K562 treated with DMSO at 1 percent for 4 hours (cell line): ENCODE results near the gene TRIM64. TPM values are rescaled to one million over a fixed set of nuclear protein-coding genes. Genes with fewer than 3 reads are reported as not detected.

Experiments
- total RNA-seq: library from RNA; unstranded; fragments of 300-600 nt; gene quantifications from 2 replicates; pipeline ENCODE4 v1.2.3, GENCODE V29; 2022; ENCODE audit not compliant: insufficient read depth

TRIM64 gene, protein sequence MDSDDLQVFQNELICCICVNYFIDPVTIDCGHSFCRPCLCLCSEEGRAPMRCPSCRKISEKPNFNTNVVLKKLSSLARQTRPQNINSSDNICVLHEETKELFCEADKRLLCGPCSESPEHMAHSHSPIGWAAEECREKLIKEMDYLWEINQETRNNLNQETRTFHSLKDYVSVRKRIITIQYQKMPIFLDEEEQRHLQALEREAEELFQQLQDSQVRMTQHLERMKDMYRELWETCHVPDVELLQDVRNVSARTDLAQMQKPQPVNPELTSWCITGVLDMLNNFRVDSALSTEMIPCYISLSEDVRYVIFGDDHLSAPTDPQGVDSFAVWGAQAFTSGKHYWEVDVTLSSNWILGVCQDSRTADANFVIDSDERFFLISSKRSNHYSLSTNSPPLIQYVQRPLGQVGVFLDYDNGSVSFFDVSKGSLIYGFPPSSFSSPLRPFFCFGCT
- total RNA-seq = not detected in 2 replicates

DNA sequence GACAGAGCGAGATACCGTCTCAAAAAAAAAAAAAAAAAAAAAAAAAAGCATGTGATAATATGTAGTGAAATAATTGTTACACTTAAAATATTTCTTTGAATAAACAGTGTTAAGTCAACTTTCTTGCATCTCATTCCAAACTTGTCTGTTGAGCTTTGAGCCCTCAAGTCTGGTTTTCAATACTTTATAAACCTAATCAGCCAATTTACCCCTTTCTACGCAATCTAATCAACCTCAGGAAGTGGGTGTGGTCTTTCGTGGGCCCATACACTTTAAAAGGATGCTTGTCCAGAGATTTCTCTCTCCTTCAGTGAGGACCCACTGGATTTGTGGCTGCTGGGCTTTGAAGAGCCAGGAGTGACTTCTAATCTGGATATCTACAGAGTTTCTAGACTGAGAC lies at the start of gene TRIM64:
Gene TRIM64, plus strand, starts transcription at position 301 of the 400 bp plus-strand sequence. CDS start 2,467 bp downstream, outside the sequence.

DNA sequence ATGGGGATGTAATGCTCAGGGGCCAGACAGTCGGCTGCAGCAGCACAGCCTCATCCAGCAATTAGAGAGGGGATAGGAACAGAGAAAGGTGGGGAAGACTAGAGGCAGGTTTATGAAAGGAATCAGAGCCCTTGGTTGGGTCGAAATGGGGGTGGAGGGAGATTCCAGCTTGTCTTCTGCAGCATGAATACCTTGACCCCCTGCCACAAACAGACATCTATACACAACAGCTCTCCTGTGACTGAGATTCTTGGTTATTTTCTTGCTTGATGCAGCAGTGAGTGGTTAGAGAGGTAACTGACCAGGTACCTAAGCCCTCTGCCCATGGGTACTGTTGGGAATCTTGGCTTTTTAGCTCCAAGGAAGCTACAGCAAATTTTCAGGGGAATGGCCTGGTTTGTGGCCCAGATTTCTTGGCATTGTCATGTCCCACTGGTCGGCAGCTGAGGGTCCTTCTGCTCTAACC lies 43.6 kb upstream of the TRIM64 start, which contains the start of gene TRIM49D1:
Gene TRIM49D1, minus strand, starts transcription at position 51 of the 466 bp plus-strand sequence. CDS start 4,535 bp downstream, outside the sequence.

DNA sequence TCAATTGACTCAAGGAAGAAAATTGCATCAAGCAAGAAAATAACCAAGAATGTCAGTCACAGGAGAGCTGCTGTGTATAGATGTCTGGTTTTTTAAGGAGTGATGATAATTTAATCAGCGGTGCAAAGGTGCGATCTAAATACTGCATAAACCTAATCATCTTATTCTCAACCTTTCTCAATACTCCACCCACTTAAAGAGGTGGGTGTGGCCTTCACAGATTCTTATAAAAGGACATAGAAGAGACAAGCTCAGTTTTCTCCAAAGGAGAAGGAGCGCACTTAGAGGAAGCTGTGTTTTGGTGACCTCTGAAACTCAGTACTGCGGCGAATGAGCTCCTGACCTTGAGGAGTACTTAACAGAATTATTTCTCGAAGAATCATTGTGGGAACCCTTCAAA lies 42.1 kb upstream of the TRIM64 start, which contains the start of gene TRIM49D2:
Gene TRIM49D2, plus strand, starts transcription at position 301 of the 400 bp plus-strand sequence. CDS start 2,698 bp downstream, outside the sequence.

Other genes with a start within 250 kb of the TRIM64 start
- gene TRIM49, start 157.5 kb upstream of the TRIM64 start, total RNA-seq = not detected in 2 replicates
- not detected in 2 replicates for gene TRIM64B, start 87.5 kb upstream of the TRIM64 start, total RNA-seq
- gene TRIM49D1, start 43.8 kb upstream of the TRIM64 start, total RNA-seq = not detected in 2 replicates
- gene TRIM49D2, start 42.0 kb upstream of the TRIM64 start, total RNA-seq = not detected in 2 replicates
- not detected in 2 replicates for gene TRIM49C, start 65.1 kb downstream of the TRIM64 start, total RNA-seq
- not detected in 2 replicates for gene UBTFL1, start 119.9 kb downstream of the TRIM64 start, total RNA-seq
- 0.65 and 1.2 TPM in 2 replicates for gene NAALAD2, start 168.6 kb downstream of the TRIM64 start, total RNA-seq